Measurements from ENCODE around the gene PTBP3.
"Not testable (repeated sequence)": the region's sequence is repeated elsewhere in the genome, so short reads cannot be mapped to it uniquely, and the experiment has no call there.

Gene PTBP3

GRCh38 chr9:112301420-112301819 is 32.0 kb downstream of the PTBP3 start:
- Histone ChIP-seq H3K27ac (ENCODE audit: low read depth, low read length) (no peak overlapping the region), H3K27me3 (ENCODE audit: control insufficient read depth, insufficient read depth, low read length) (no peaks in the 10 kb centered on the region), H3K9ac (ENCODE audit: low read length) (no peak overlapping the region), H3K4me1 (ENCODE audit: control insufficient read depth, insufficient read depth, low read length) (no peaks in the 10 kb centered on the region), H3K36me3 (ENCODE audit: control insufficient read depth, insufficient read depth, low read length) (no peaks in the 10 kb centered on the region), H3K4me3 (ENCODE audit: low read length) (no peak overlapping the region)

GRCh38 chr9:112299514-112299913 is 33.9 kb downstream of the PTBP3 start:
- H3K4me1 ChIP-seq (ENCODE audit: control insufficient read depth, insufficient read depth, low read length) = no peaks in the 10 kb centered on the region

GRCh38 chr9:112296929-112297328 is 36.5 kb downstream of the PTBP3 start:
- H3K36me3 ChIP-seq (ENCODE audit: control insufficient read depth, insufficient read depth, low read length) = peaks cover 2% of the 10 kb centered on the region
- H3K27ac ChIP-seq (ENCODE audit: low read depth, low read length) = no peak overlapping the region
- no peaks in the 10 kb centered on the region for H3K27me3 ChIP-seq (ENCODE audit: control insufficient read depth, insufficient read depth, low read length)
- no peak overlapping the region for H3K9ac ChIP-seq (ENCODE audit: low read length)
- H3K4me3 ChIP-seq (ENCODE audit: low read length) = no peak overlapping the region
- no peaks in the 10 kb centered on the region for H3K4me1 ChIP-seq (ENCODE audit: control insufficient read depth, insufficient read depth, low read length)

More at GRCh38 chr9:112299514-112299913, 33.9 kb downstream of the PTBP3 start:
- H3K4me3 ChIP-seq (ENCODE audit: low read length) = no peak overlapping the region
- no peak overlapping the region for H3K9ac ChIP-seq (ENCODE audit: low read length)
- peaks cover 2% of the 10 kb centered on the region for H3K36me3 ChIP-seq (ENCODE audit: control insufficient read depth, insufficient read depth, low read length)
- H3K27me3 ChIP-seq (ENCODE audit: control insufficient read depth, insufficient read depth, low read length) = no peaks in the 10 kb centered on the region
- H3K27ac ChIP-seq (ENCODE audit: low read depth, low read length) = no peak overlapping the region

GRCh38 chr9:112295174-112295573 is 38.2 kb downstream of the PTBP3 start:
- no peak overlapping the region for H3K4me3 ChIP-seq (ENCODE audit: low read length)
- H3K27ac ChIP-seq (ENCODE audit: low read depth, low read length) = no peak overlapping the region
- H3K36me3 ChIP-seq (ENCODE audit: control insufficient read depth, insufficient read depth, low read length) = peaks cover 2% of the 10 kb centered on the region
- H3K4me1 ChIP-seq (ENCODE audit: control insufficient read depth, insufficient read depth, low read length) = no peaks in the 10 kb centered on the region
- no peak overlapping the region for H3K9ac ChIP-seq (ENCODE audit: low read length)
- H3K27me3 ChIP-seq (ENCODE audit: control insufficient read depth, insufficient read depth, low read length) = no peaks in the 10 kb centered on the region

GRCh38 chr9:112288029-112288428 is 45.4 kb downstream of the PTBP3 start:
- Histone ChIP-seq H3K27ac (ENCODE audit: low read depth, low read length) (no peak overlapping the region), H3K4me3 (ENCODE audit: low read length) (no peak overlapping the region), H3K9ac (ENCODE audit: low read length) (no peak overlapping the region), H3K27me3 (ENCODE audit: control insufficient read depth, insufficient read depth, low read length) (no peaks in the 10 kb centered on the region), H3K36me3 (ENCODE audit: control insufficient read depth, insufficient read depth, low read length) (peaks cover 7% of the 10 kb centered on the region), H3K4me1 (ENCODE audit: control insufficient read depth, insufficient read depth, low read length) (no peaks in the 10 kb centered on the region)

- Histone ChIP-seq H3K9ac (ENCODE audit: low read length) (no peak overlapping the region), H3K4me1 (ENCODE audit: control insufficient read depth, insufficient read depth, low read length) (no peaks in the 10 kb centered on the region), H3K27me3 (ENCODE audit: control insufficient read depth, insufficient read depth, low read length) (no peaks in the 10 kb centered on the region), H3K4me3 (ENCODE audit: low read length) (no peak overlapping the region), H3K36me3 (ENCODE audit: control insufficient read depth, insufficient read depth, low read length) (peaks cover 7% of the 10 kb centered on the region), H3K27ac (ENCODE audit: low read depth, low read length) (no peak overlapping the region)
Observed at GRCh38 chr9:112286926-112287325, 46.5 kb downstream of the PTBP3 start.

GRCh38 chr9:112285056-112285455 is 48.4 kb downstream of the PTBP3 start:
- Histone ChIP-seq H3K36me3 (ENCODE audit: control insufficient read depth, insufficient read depth, low read length) (peaks cover 7% of the 10 kb centered on the region), H3K27me3 (ENCODE audit: control insufficient read depth, insufficient read depth, low read length) (no peaks in the 10 kb centered on the region), H3K9ac (ENCODE audit: low read length) (no peak overlapping the region), H3K4me3 (ENCODE audit: low read length) (no peak overlapping the region), H3K4me1 (ENCODE audit: control insufficient read depth, insufficient read depth, low read length) (no peaks in the 10 kb centered on the region), H3K27ac (ENCODE audit: low read depth, low read length) (no peak overlapping the region)

GRCh38 chr9:112283582-112284253 is 49.7 kb downstream of the PTBP3 start:
- no peak overlapping the region for H3K4me3 ChIP-seq (ENCODE audit: low read length)
- no peaks in the 10 kb centered on the region for H3K4me1 ChIP-seq (ENCODE audit: control insufficient read depth, insufficient read depth, low read length)
- no peaks in the 10 kb centered on the region for H3K27me3 ChIP-seq (ENCODE audit: control insufficient read depth, insufficient read depth, low read length)
- no peak overlapping the region for H3K27ac ChIP-seq (ENCODE audit: low read depth, low read length)
- H3K36me3 ChIP-seq (ENCODE audit: control insufficient read depth, insufficient read depth, low read length) = peaks cover 7% of the 10 kb centered on the region
- no peak overlapping the region for H3K9ac ChIP-seq (ENCODE audit: low read length)

GRCh38 chr9:112282841-112283240 is 50.6 kb downstream of the PTBP3 start:
- H3K36me3 ChIP-seq (ENCODE audit: control insufficient read depth, insufficient read depth, low read length); H3K27ac ChIP-seq (ENCODE audit: low read depth, low read length); H3K27me3 ChIP-seq (ENCODE audit: control insufficient read depth, insufficient read depth, low read length); H3K4me1 ChIP-seq (ENCODE audit: control insufficient read depth, insufficient read depth, low read length); H3K4me3 ChIP-seq (ENCODE audit: low read length); H3K9ac ChIP-seq (ENCODE audit: low read length): not testable (repeated sequence)

GRCh38 chr9:112280904-112281303 is 52.5 kb downstream of the PTBP3 start:
- no peaks in the 10 kb centered on the region for H3K4me1 ChIP-seq (ENCODE audit: control insufficient read depth, insufficient read depth, low read length)
- H3K4me3 ChIP-seq (ENCODE audit: low read length) = no peak overlapping the region
- H3K36me3 ChIP-seq (ENCODE audit: control insufficient read depth, insufficient read depth, low read length) = peaks cover 7% of the 10 kb centered on the region
- no peak overlapping the region for H3K9ac ChIP-seq (ENCODE audit: low read length)
- H3K27ac ChIP-seq (ENCODE audit: low read depth, low read length) = no peak overlapping the region
- H3K27me3 ChIP-seq (ENCODE audit: control insufficient read depth, insufficient read depth, low read length) = no peaks in the 10 kb centered on the region

GRCh38 chr9:112279501-112279900 is 53.9 kb downstream of the PTBP3 start:
- no peak overlapping the region for H3K4me3 ChIP-seq (ENCODE audit: low read length)
- H3K27me3 ChIP-seq (ENCODE audit: control insufficient read depth, insufficient read depth, low read length) = no peaks in the 10 kb centered on the region
- no peak overlapping the region for H3K27ac ChIP-seq (ENCODE audit: low read depth, low read length)
- H3K9ac ChIP-seq (ENCODE audit: low read length) = no peak overlapping the region
- H3K36me3 ChIP-seq (ENCODE audit: control insufficient read depth, insufficient read depth, low read length) = peaks cover 6% of the 10 kb centered on the region
- no peaks in the 10 kb centered on the region for H3K4me1 ChIP-seq (ENCODE audit: control insufficient read depth, insufficient read depth, low read length)

- no peak overlapping the region for H3K4me3 ChIP-seq (ENCODE audit: low read length)
- no peaks in the 10 kb centered on the region for H3K36me3 ChIP-seq (ENCODE audit: control insufficient read depth, insufficient read depth, low read length)
- H3K27me3 ChIP-seq (ENCODE audit: control insufficient read depth, insufficient read depth, low read length) = no peaks in the 10 kb centered on the region
- H3K9ac ChIP-seq (ENCODE audit: low read length) = no peak overlapping the region
- no peaks in the 10 kb centered on the region for H3K4me1 ChIP-seq (ENCODE audit: control insufficient read depth, insufficient read depth, low read length)
- H3K27ac ChIP-seq (ENCODE audit: low read depth, low read length) = no peak overlapping the region
Observed at GRCh38 chr9:112278152-112278551, 55.3 kb downstream of the PTBP3 start.

- Histone ChIP-seq H3K27me3 (ENCODE audit: control insufficient read depth, insufficient read depth, low read length) (no peaks in the 10 kb centered on the region), H3K4me1 (ENCODE audit: control insufficient read depth, insufficient read depth, low read length) (no peaks in the 10 kb centered on the region), H3K9ac (ENCODE audit: low read length) (no peak overlapping the region), H3K27ac (ENCODE audit: low read depth, low read length) (no peak overlapping the region), H3K36me3 (ENCODE audit: control insufficient read depth, insufficient read depth, low read length) (no peaks in the 10 kb centered on the region), H3K4me3 (ENCODE audit: low read length) (no peak overlapping the region)
Observed at GRCh38 chr9:112274600-112274999, 58.8 kb downstream of the PTBP3 start.
